Measurements from ENCODE around the gene RRP36. TPM values are rescaled to one million over a fixed set of nuclear protein-coding genes. Genes with fewer than 3 reads are reported as not detected.

Gene RRP36
- total and polyA plus RNA-seq, 9 of the 15 experiments (the other 6 are each of a cell fraction or from before 2014, with no cell fraction given), result 27.6 to 150 (median 114) TPM

DNA sequence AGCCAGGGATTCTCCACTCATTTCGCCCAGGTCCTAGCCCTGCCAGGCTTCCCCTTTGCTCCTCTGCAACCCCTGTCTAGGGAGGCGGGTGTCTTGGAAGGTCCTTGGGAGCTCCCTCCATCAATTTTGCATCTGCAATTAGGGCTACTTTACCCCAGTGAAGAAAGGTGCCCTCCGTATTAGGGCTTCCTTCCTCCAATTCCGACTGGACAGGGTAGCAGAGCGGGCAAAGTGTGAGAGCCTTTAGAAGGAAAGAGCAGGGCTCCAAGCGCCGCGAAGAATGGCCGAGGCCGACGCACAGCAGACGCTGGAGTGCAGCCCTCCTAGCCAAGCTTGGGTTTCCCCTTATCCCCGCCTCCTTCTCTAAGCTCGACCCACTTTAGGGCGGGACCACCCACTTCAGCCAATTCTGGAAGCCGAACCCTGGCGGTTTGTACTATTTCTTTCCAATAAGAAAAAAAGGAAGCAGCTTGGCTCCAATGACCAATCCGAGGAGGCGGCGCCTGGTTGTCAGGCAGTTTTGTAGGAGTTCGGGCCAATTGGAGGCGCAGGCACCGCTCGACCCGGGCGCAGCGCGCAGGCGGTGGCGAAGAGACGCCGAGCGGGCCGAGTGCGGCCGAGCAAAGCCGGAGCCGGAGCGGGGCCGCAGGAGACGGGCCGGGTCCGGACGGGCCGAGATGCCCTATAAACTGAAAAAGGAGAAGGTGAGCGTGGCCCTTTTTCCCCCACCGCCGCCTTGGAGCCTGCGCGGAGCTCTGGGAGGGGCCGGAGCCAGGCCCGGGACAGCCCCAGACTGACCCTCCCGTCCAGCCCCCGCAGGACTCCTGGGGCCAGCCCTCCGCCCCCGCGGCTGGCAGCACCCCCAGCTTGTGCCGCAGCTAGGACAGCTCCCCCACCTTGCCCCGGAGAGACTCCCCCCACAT, 37.2 kb upstream of the RRP36 start, which contains the start of gene PPP2R5D (continued):
- TF ChIP-seq NFYB (IDR thresholded peaks at IDR 0.05; ENCODE audit: extremely low read depth, insufficient read length) (peak; percentile 88), CREB1 (IDR thresholded peaks at IDR 0.05) (peak; percentile 49; the same call in 1 of the 2 replicates), CREB1 (CRISPR knock-in tag; IDR thresholded peaks at IDR 0.05) (peak; percentile 59; the same call in 1 of the 2 replicates), NR2C2 (CRISPR knock-in tag; IDR thresholded peaks at IDR 0.05) (0 out of 2 replicates have a peak, but pooled peaks have one; percentile 10), NR2C2 (tag; IDR thresholded peaks at IDR 0.05) (no peak), ZNF232 (CRISPR knock-in tag; IDR thresholded peaks at IDR 0.05) (no peak), ZNF445 (CRISPR knock-in tag; IDR thresholded peaks at IDR 0.05; ENCODE audit: low read depth) (no peak), ETV5 (CRISPR knock-in tag; IDR thresholded peaks at IDR 0.05; ENCODE audit: low read depth) (no peak; the same call in 1 of the 2 replicates), MEIS2 (IDR thresholded peaks at IDR 0.05; ENCODE audit: partially characterized antibody) (peak; percentile 50), TFAP4 (CRISPR knock-in tag; IDR thresholded peaks at IDR 0.05; ENCODE audit: borderline replicate concordance) (peak; percentile 45), POLR2H (tag; IDR thresholded peaks at IDR 0.05; ENCODE audit: low read depth) (peak; percentile 79), MBD2 (IDR thresholded peaks at IDR 0.05; ENCODE audit: borderline replicate concordance, low read depth) (peak; percentile 25), ZKSCAN8 (CRISPR knock-in tag; IDR thresholded peaks at IDR 0.05) (no peak), RBBP5 (IDR thresholded peaks at IDR 0.05; ENCODE audit: borderline replicate concordance, insufficient read depth, low read length, poor library complexity, severe bottlenecking) (peak; percentile 81), ATF7 (IDR thresholded peaks at IDR 0.05) (0 out of 2 replicates have a peak, but pooled peaks have one; percentile 67), RBM14 (IDR thresholded peaks at IDR 0.05; ENCODE audit: borderline replicate concordance, insufficient read depth, low read depth, low read length) (no peak), HNRNPLL (IDR thresholded peaks at IDR 0.05; ENCODE audit: low read depth, low read length, poor library complexity, severe bottlenecking) (peak; percentile 81), POLR2AphosphoS5 (IDR thresholded peaks at IDR 0.05; ENCODE audit: control insufficient read depth, insufficient read depth, low read depth, low read length) (peak; percentile 44; the same call in 1 of the 2 replicates), EGR1 (conservative IDR thresholded peaks at IDR 0.05) (peak; percentile 93), TBL1XR1 (IDR thresholded peaks at IDR 0.05; ENCODE audit: low read length in 2 of 2) (0 out of 4 replicates have a peak, but pooled peaks of 1 of the 2 experiments have one; percentile 12)
- TF ChIP-seq, protein P1, sequence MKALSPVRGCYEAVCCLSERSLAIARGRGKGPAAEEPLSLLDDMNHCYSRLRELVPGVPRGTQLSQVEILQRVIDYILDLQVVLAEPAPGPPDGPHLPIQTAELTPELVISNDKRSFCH (CRISPR knock-in tag; IDR thresholded peaks at IDR 0.05), result no peak
- TF ChIP-seq, protein P1 (tag; IDR thresholded peaks at IDR 0.05), result no peak
- TF ChIP-seq, protein P2, sequence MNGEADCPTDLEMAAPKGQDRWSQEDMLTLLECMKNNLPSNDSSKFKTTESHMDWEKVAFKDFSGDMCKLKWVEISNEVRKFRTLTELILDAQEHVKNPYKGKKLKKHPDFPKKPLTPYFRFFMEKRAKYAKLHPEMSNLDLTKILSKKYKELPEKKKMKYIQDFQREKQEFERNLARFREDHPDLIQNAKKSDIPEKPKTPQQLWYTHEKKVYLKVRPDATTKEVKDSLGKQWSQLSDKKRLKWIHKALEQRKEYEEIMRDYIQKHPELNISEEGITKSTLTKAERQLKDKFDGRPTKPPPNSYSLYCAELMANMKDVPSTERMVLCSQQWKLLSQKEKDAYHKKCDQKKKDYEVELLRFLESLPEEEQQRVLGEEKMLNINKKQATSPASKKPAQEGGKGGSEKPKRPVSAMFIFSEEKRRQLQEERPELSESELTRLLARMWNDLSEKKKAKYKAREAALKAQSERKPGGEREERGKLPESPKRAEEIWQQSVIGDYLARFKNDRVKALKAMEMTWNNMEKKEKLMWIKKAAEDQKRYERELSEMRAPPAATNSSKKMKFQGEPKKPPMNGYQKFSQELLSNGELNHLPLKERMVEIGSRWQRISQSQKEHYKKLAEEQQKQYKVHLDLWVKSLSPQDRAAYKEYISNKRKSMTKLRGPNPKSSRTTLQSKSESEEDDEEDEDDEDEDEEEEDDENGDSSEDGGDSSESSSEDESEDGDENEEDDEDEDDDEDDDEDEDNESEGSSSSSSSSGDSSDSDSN (IDR thresholded peaks at IDR 0.05; ENCODE audit: borderline replicate concordance in 1 of 2, low read depth in 2 of 2, low read length in 2 of 2), result peak in 1 of 2 experiments; percentile 73; a peak in 1 of 4 replicates

Measured in K562 (cell line).